ENCODE measurements around the gene GNB1.

- TF ChIP-seq CTCF (conservative IDR thresholded peaks at IDR 0.05; ENCODE audit: low read depth, low read length) (no peak), EZH2 (IDR thresholded peaks at IDR 0.05; ENCODE audit: borderline replicate concordance, low read depth, low read length, poor library complexity, severe bottlenecking) (no peak)
Measured at GRCh38 chr1:1760715-1761114, 130.2 kb downstream of the GNB1 start.
